HG03135 (cell line): ENCODE data around the gene NPM1.

Source experiments
- ATAC-seq: cut with Tn5 transposase; IDR thresholded peaks from one replicate; pipeline ENCODE4 v1.9.1; 2021; ENCODE audit warnings: mild to moderate bottlenecking, moderate library complexity; ENCODE audit not compliant: unreplicated experiment

Gene NPM1

GRCh38 chr5:171427318-171428167, 39.9 kb downstream of the NPM1 start:
- ATAC-seq, result no peak

DNA sequence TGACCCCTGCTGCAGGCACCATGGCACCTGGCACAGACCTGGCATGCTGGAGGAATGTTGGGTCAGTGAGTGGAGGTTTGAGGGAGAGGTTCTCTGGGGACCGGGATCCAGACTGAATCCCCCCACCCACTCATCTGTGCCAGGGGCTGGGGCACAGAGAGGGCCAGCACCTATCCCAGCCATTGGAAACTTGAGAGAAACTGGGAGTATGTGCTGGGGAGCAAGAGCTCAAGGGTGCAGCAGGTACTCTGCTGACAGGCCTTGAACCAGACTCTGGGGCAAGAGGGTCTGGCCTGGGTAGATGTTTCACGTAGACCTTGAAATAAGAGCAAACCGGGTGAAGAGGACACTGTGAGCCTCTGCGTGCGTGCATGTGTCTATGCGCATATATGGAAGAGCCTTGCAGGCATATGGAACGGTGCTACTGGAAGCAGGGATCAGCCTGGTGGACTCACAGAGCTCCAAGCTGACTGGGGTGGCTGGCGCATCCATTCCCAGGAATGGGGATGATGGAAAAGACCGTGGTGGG, 40.6 kb downstream of the NPM1 start:
- no peak for ATAC-seq

- no peak for ATAC-seq
Observed at GRCh38 chr5:171428809-171429542, 41.3 kb downstream of the NPM1 start.

- no peak for ATAC-seq
Observed at GRCh38 chr5:171429543-171429910, 41.9 kb downstream of the NPM1 start.

DNA sequence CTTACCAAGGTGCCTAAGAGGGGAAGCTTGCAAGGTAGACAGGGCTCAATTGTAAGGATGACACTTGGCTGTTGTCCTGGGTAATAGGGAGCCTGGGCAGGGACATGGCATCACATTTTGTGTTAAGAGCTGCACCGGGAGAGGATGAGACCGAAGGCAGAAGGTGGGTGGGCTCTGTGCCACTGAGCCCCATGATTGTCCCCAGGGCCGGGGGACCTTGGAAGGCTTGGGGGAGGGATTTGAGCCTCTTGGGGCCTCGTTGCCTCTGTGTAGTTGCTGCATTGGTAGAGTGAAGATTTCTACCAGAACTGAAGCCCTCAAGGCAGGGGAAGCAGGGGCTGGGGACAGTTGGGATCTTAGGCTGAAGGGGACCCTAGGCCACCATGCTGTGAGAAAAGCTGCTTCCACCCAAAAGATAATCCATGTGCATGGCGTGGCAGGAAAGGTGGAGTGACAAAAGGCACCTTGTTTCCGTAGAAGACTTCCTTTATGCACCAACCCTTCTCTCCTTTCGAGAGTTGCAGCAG, 43.7 kb downstream of the NPM1 start:
- ATAC-seq, result no peak

DNA sequence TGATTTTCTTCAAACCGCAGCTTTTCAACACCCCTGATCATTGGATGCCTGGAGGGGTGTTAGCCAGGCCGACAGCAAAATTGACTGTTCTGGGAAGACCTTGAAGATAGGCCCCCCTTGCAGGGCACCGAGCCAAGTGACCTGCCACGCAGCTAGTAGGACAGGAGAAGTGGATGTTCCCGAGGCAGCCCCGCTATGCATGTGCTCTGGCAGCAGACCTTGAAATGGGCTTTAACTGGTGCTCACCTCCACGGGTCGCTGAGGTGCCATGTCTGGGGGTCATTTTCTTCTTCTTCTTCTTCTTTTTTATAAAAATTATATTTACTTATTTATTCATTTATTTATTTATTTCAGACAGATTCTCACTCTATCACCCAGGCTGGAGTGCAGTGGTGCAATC, 44.4 kb downstream of the NPM1 start:
- no peak for ATAC-seq

DNA sequence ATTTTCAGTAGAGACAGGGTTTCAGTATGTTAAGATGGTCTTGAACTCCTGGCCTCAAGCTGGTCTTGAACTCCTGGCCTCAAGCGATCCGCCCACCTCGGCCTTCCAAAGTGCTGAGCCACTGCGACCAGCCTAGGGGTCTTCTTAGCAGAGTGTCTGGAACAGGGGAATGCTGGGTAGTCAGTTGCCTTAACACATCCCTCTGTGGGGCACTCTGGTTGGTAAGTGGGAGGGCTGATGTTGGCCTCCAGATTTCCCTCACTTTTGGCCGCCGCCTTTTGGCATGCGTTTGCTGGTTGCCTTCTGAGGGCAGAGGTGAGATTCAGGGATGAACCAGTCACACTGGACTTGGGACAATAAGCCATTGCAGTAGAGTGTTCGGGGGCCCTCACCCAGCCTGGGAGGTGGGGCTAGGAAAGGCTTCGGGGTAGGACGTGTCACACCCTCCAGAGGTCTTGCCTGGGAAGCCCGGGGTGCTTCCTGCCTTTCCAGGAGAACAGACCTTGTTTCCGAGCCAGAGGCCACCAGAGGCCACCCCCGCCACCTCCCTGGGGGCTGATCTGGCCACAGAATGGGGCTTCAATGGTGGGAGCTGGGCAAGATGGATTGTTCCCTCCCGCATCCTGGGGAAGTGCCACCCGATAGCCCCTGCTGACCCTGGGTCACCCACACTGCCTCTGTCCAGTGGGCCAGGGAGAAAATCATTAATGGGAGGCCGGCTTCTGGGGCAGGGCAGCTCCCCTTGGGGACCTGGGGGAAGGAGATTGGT, 45.1 kb downstream of the NPM1 start:
- ATAC-seq, result no peak

DNA sequence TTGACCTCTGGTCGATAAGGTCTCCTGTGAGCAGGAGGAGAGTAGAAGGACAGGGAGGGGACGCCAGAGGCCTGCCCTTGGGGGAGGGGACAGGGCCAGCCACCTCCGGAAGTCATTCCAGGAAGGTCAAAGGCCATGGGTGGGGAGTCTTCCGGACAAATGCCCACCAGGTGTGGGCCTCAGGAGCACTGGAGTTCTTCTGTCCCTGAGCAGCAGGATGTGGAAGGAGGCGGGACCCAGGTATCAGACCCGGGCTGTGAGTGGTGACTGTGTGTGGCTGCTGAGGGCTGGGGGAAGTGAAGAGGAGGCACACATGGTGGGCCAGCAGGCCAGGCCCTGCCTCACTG, 45.7 kb downstream of the NPM1 start:
- ATAC-seq, result no peak

GRCh38 chr5:171433982-171434676, 46.5 kb downstream of the NPM1 start:
- no peak for ATAC-seq

DNA sequence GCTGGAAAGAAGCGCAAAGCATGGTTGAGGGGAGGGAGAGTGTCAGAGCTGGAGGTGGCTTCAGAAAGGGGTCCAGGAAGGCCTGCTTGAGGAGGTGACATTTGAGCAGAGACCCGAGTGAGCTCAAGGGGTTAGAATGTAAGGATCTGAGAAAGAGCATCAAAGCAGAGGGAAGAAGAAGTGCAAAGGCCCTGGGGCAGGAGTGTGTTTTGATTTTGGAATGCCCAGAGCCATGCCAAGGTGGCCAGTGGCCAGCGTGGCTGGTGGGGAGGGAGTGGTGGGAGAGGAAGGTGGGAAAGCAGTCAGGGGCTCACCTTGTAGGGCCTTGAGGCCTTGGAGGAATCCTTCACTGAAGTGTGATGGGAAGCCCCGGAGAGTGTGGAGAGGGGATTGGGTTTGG, 47.2 kb downstream of the NPM1 start:
- no peak for ATAC-seq

GRCh38 chr5:171435908-171436307, 48.3 kb downstream of the NPM1 start:
- ATAC-seq, result no peak

DNA sequence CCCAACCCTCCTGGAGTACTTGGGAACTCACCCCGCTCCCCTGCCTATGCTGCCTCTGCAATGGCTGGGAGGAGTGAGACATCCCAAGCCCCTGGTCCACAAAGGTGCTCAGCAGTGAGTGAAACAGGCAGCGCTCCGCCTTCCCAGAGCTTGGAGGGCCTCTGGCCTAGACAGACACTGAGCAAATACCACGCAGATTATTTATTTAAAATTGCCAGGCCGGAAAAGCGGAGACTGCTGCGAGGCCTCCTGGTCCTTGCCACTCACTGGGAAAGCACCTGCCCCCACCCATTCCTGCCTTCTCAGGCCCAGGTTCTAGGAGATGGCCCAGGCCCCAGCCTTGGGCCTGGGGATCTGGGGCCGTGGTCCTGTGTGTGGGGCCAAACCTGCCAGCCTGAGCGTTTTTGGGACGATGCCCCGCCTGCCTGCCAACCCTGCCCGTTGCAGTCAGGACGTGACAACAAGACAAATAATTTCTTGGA, 49.2 kb downstream of the NPM1 start:
- ATAC-seq, result no peak

- ATAC-seq, result no peak
Observed at GRCh38 chr5:171437286-171437821, 49.7 kb downstream of the NPM1 start.

- no peak for ATAC-seq
Observed at GRCh38 chr5:171438738-171439137, 51.1 kb downstream of the NPM1 start.

DNA sequence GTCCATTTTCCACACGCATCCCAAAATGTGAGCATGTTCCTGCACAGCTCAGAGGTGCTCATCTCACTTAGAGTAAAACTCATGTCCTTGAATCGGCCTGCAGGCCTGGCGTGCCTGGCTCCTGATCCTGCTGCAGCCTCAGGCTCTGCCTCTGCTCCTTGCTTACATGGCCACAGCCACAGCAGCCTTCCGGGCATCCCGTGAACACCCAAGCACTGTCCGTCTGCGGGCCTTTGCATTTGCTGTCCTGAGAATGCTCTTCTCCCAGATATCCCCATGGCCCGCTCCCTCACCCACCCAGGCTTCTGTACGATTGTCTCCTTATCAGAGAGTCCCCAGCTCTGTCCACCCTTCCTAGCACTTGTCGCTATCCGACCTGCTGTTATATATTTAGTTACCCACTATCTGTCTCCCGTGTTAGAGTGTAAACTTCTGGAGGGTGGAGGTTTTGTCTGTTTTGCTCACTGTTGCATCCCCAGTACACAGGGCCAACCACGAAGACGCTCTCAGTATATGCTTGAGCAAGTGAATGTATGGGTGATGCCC, 53.7 kb downstream of the NPM1 start:
- ATAC-seq, result no peak

DNA sequence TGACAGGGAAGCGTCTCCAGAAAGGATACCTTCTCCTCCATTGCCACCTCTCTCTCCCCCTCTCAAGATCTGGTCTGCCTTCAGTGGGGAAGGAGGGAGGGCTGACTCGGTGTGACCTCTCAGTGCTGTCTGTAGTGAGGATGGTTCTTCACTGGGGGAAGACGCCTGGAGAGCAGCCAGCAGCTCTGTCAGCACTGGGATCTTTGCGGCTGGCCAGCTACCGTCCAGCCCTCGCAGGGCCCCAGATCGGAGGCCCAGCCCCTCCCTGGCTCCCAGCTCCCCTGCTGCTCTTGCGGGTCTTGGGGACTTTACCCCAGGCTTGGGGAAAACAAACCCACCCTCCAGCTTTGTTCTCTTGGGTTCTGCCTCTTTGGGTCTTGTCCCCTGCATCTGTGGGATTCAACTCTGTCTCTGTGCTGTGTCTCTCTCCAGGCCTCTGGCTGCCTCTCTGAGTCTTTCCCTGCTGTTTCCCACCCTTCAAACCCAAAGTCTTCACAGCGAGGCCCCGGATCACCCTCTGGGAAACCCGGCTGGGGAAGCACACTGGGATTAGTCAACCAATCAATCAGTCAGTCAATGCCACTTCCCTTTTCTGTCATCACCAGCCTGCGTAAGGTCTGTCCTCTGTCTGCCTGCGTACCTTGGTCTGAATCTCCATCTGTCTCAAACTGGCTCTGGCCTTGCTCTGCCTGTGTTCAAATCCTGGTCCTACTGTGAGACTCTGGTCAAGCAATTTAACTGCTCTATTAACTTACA, 54.8 kb downstream of the NPM1 start:
- no peak for ATAC-seq

DNA sequence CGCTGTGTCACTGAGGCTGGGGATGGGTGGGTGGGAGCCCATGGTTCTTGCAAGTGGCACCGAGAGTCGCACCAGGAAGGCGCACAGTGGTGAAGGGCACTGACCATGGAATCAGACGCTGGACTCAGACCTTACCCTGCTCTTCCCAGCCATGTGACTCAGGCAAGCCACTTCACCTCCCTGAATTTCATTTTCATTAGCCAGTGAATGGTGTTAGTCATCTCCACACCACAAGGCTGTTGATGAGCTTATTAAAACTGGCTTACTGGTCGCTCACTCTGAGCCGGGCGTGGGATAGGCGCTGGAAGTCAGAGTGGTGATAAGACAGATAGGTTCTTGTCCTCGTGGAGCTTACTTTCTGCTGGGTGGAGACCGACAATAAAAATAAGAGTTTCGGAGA, 56.9 kb downstream of the NPM1 start:
- ATAC-seq, result no peak

- no peak for ATAC-seq
Observed at GRCh38 chr5:171445644-171446516, 58.2 kb downstream of the NPM1 start.
